ENCODE data around the gene BTN1A1.

BTN1A1 gene

GRCh38 chr6:26475823-26476729, 24.0 kb upstream of the BTN1A1 start:
- in situ Hi-C loops (cut with MboI; ENCODE audit: low sequenced_read_pairs): no loop called here

GRCh38 chr6:26476896-26477295, 23.2 kb upstream of the BTN1A1 start:
- in situ Hi-C loops (cut with MboI; ENCODE audit: low sequenced_read_pairs): no loop called here

DNA sequence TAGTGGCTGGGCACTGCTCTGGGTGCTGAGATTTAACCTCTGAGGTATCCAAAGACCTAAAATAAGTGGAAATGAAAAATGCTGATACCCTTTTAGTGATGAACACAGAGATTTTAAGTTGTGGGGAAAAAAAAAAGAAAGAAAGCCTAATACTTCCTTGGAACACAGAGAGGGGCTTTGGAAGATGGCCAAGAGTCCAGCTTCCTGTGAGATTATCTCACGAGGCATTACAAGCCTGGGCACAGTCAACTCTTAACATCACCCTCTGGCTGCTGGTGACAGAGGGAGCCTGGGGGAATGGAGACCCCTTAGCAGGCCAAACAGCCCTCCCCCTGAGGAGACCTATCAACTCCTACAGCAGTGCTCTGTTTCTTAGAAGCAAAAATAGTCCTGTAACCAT, 22.7 kb upstream of the BTN1A1 start:
- in situ Hi-C loops (cut with MboI; ENCODE audit: low sequenced_read_pairs): no loop called here

DNA sequence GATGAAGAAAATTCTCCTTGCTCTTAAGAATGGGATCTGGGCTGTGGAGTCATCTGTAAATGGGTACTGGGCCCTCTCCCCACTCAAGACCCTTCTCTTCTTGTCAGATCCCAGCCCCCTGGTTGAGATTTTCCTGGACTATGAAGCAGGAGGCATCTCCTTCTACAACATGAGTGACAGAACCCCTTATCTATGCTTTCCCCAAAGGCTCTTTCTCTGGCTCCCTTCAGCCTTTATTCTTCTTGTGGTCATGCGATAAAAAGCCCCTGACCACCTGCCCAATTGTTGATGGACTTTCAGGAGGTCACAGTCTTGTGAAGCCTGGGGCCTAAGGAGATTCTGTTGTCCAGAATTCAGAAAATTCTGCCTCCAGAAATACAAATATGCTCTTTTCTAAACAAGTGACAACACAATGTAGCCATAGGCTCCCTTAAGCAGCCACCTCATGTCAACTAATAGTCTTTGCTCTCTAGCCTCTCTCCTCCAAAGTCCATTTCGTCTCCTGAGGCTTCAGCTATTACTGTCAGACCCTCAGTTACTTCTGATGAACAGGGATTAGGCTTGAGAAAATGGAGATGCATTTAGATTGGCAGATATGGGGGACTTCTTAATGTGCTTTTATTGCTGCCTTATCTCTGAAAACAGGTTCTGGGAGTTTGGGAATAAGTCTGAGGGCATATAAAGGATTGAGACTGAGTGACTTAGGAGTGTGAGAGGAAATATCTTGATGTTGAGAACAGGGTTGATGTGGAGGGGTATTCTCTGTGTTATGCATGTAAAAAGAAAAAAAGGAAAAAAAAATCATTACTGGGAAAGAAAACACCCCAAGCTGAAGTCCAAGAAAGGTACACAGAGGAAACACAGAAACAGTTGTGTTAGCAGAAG, 21.8 kb upstream of the BTN1A1 start:
- in situ Hi-C loops (cut with MboI; ENCODE audit: low sequenced_read_pairs): no loop called here

DNA sequence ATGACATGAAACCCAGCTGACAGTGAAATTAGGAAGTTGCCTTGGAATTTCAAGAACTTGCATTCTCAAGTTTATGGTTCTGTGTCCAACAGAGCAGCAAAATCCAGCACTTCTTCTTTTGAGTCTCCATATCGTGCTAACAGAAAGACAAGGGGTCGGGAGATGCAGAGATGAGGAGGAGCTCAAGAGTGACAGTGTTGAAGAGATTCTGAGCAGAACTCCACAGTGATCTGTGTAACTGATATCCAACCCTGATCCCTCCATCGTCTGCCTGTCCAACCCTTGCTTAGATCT, 21.2 kb upstream of the BTN1A1 start:
- in situ Hi-C loops (cut with MboI; ENCODE audit: low sequenced_read_pairs): no loop called here

DNA sequence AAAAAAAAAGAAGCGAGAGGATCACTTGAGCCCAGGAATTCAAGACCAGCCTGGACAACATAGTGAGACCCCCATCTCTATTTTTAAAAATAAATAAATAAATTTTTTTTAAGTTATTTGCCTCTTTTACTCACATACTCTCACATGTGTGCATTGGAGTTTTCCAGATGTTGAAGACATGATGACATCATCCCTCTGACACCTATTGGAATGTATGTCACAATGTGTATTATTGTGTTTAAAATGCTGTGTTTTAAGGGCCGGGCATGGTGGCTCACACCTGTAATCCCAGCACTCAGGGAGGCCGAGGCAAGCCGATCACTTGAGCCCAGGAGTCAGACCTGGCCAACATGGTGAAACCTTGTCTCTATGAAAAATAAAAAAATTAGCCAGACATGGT, 17.8 kb upstream of the BTN1A1 start:
- in situ Hi-C loops (cut with MboI; ENCODE audit: low sequenced_read_pairs): no loop called here

DNA sequence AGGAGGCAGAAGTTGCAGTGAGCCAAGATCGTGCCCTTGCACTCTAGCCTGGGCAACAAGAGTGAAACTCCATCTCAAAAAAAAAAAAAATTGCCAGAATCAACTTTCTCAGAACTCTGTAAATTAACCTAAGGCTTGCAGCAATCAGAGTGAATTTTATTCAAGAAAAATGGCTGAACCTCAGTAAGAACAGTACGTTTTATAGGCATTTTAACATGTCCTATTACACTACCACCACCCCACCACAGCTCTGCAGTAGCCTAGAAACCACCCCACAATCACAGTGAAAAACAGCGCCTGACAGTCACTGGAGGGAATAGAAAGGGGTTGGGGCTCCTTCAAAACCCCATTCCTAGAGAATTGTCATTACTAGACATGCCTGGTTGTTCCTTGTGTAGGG, 16.4 kb upstream of the BTN1A1 start:
- in situ Hi-C loops (cut with MboI; ENCODE audit: low sequenced_read_pairs): no loop called here

GRCh38 chr6:26484161-26484560, 15.9 kb upstream of the BTN1A1 start:
- in situ Hi-C loops (cut with MboI; ENCODE audit: low sequenced_read_pairs): no loop called here

- in situ Hi-C loops (cut with MboI; ENCODE audit: low sequenced_read_pairs): no loop called here
Observed at GRCh38 chr6:26485112-26485780, 14.9 kb upstream of the BTN1A1 start.

GRCh38 chr6:26486358-26486757, 13.7 kb upstream of the BTN1A1 start:
- in situ Hi-C loops (cut with MboI; ENCODE audit: low sequenced_read_pairs): no loop called here

DNA sequence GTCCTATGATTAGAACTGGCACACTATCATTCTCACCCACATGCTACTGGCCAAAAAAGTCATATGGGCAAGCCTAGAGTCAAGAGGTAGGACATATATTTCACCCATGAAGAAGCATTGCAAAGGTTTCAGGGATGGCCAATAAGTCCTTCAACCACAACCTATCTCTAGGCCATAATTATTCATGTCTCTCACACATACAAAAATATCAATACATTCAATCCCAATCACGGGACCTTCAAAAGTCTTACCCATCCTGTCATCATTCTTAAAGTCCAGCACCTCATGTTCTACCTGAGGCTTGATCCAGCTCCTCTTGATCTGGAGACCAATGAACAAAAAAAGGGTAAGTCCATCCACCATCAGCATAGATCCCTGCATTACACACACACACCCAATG, 12.6 kb upstream of the BTN1A1 start:
- in situ Hi-C loops (cut with MboI; ENCODE audit: low sequenced_read_pairs): no loop called here

- in situ Hi-C loops (cut with MboI; ENCODE audit: low sequenced_read_pairs): no loop called here
Observed at GRCh38 chr6:26489996-26490964, 9.8 kb upstream of the BTN1A1 start.

DNA sequence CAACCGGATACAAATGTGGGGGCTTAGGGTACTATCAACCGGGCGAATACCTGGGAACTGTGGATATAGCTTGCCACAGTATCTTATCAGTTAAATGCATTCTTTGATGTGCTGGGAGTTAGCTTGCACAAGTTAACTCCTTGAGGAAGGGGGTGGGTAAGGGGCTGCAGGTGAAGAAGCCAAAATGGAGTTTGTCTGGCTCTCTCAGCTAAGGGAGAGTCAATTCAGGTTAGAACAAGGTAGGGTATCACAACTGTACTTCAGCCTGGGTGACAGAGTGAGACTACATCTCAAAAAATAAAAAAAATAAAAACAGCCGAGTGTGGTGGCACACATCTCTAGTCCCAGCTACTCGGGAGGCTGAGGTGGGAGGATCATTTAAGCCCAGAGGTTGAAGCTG, 8.5 kb upstream of the BTN1A1 start:
- in situ Hi-C loops (cut with MboI; ENCODE audit: low sequenced_read_pairs): no loop called here

GRCh38 chr6:26493258-26493657, 6.8 kb upstream of the BTN1A1 start:
- in situ Hi-C loops (cut with MboI; ENCODE audit: low sequenced_read_pairs): no loop called here

DNA sequence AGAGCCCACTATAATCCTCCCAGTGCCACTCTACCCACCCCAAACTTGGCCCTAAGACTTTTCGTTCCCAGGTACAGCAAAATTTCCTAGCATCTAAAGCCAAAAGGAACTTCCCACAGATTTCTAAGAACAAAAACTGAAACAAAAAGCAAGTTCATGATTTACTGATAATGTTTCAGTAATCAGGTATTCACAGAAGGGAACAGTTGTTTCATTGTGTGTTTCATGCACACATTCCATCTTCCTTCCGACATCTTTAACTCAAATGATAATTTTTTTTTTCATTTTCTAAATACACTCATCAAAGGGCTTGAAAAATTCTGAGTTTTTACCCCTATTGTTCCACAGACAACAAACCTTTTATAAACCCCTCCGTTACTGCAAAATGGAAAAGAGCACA, 6.0 kb upstream of the BTN1A1 start:
- in situ Hi-C loops (cut with MboI; ENCODE audit: low sequenced_read_pairs): no loop called here

GRCh38 chr6:26495281-26495680, 4.8 kb upstream of the BTN1A1 start:
- in situ Hi-C loops (cut with MboI; ENCODE audit: low sequenced_read_pairs): no loop called here

DNA sequence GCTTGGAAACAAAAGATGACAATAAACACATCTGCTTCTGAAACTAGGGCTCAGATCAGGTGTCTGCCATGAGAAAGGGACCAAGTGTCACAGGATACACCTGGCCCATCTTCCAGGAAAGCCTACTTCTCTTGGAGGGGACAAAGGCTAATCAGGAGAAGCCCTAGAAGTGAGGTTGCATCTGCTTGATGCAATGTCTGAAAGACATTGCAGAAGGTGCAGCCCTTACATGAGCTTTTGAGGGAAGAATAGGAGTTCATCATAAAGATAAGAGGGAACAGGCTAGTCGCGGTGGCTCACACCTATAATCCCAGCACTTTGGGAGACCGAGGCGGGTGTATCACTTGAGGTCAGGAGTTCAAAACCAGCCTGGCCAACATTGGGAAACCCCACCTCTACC, 2.5 kb upstream of the BTN1A1 start:
- in situ Hi-C loops (cut with MboI; ENCODE audit: low sequenced_read_pairs): no loop called here

GRCh38 chr6:26501482-26501986, 1.4 kb downstream of the BTN1A1 start:
- in situ Hi-C loops (cut with MboI; ENCODE audit: low sequenced_read_pairs): no loop called here

- in situ Hi-C loops (cut with MboI; ENCODE audit: low sequenced_read_pairs): no loop called here
Observed at GRCh38 chr6:26502165-26502564, 2.1 kb downstream of the BTN1A1 start.

DNA sequence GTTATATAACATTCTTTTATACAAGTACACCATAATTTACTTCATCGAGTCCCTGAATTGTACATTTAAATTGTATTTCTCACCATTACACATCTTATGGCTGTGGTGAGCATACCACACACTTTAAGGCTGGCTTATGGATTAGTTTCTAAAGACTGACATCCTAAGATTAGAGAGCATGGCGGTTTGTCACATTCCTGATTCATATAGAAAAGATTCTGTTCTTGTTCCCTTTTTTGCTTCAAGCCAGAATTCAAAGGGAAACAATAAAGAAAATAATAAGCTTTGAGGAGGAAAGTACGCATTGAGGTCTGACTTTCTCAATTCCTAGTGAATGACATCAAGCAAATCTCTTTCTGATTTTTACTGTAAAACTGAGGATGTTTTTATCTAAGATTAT, 2.5 kb downstream of the BTN1A1 start:
- in situ Hi-C loops (cut with MboI; ENCODE audit: low sequenced_read_pairs): no loop called here
